Gastrocnemius medialis (tissue), 4 donors: Measurements from ENCODE around the gene TCF7L2. TPM values are rescaled to one million over a fixed set of nuclear protein-coding genes. Genes with fewer than 3 reads are reported as not detected.

Experiments
- ATAC-seq, 2 donors: fragments of 150-250 bp; one replicate each; pipeline ENCODE4 v1.9.1; 2016
- DNase-seq, 2 donors: peaks; one replicate each; pipeline ENCODE4 v3.0.0-alpha.2; 2019
- H3K27ac ChIP-seq, 4 donors: fragments of 200-600 bp; sonication (generic); 1 replicate in 1 of 4; 2 replicates in 3 of 4; pipeline ENCODE4 v1.5.1; 2016 to 2018; ENCODE audit warnings: mild to moderate bottlenecking in 2 of 4, moderate library complexity in 1 of 4
- H3K27me3 ChIP-seq, 3 donors: fragments of 200-600 bp; sonication (generic) in 2 of 3; 1 replicate in 1 of 3; 2 replicates in 2 of 3; pipeline versions ENCODE4 v1.5.1 to v1.6.0; 2016 to 2019; ENCODE audit warnings: mild to moderate bottlenecking in 1 of 3, moderate library complexity in 1 of 3
- H3K36me3 ChIP-seq, 2 donors: fragments of 200-600 bp; sonication (generic) in 1 of 2; one replicate each; pipeline ENCODE4 v1.5.1; 2017 to 2018
- H3K4me1 ChIP-seq, 2 donors: fragments of 200-600 bp; sonication (generic) in 1 of 2; one replicate each; pipeline ENCODE4 v1.5.1; 2016 to 2017; ENCODE audit warnings: mild to moderate bottlenecking in 2 of 2
- H3K4me3 ChIP-seq, 4 donors: fragments of 200-600 bp; sonication (generic) in 3 of 4; 1 replicate in 1 of 4; 2 replicates in 3 of 4; pipeline ENCODE4 v1.5.1; 2016 to 2019; ENCODE audit warnings: mild to moderate bottlenecking in 2 of 4
- H3K9me3 ChIP-seq, 3 donors: fragments of 200-600 bp; sonication (generic) in 2 of 3; 1 replicate in 1 of 3; 2 replicates in 2 of 3; pipeline ENCODE4 v1.5.1; 2016 to 2019
- POLR2A ChIP-seq, 2 donors: fragments of 450-650 bp; IDR thresholded peaks; one replicate each; pipeline ENCODE4 v1.6.1; 2017; ENCODE audit warnings: antibody characterized with exemption in 2 of 2, mild to moderate bottlenecking in 2 of 2, moderate library complexity in 2 of 2
- in situ Hi-C, 4 donors: fragments of 200-750 bp; cut with MboI; loops; one replicate each; pipeline versions ENCODE4 v1.15.0 to v1.8.0; 2017; ENCODE audit warnings: low sequenced_read_pairs in 4 of 4
- intact Hi-C: fragments of 100-400 bp; cut with DNase I; formaldehyde crosslinking; loops from one replicate; pipeline ENCODE4 v1.15.1; 2023; ENCODE audit warnings: low total_unique reads
- total RNA-seq, 4 donors: library from RNA; depleted of rRNA; stranded (reverse); fragments of >200 nt; gene quantifications; one replicate each; pipeline versions ENCODE4 v1.1.0 to v1.2.3, GENCODE V29; 2016
- TF ChIP-seq, protein P1 (sequence below), 5 experiments: fragments of 450-650 bp in 3 of 5; fragments of 200-600 bp in 2 of 5; sonication (generic) in 2 of 5; IDR thresholded peaks in 4 of 5; conservative IDR thresholded peaks in 1 of 5; 1 replicate in 4 of 5; 2 replicates in 1 of 5; pipeline ENCODE4 v1.5.1; 2016 to 2019; ENCODE audit warnings: antibody characterized with exemption in 5 of 5, mild to moderate bottlenecking in 3 of 5, moderate library complexity in 3 of 5

The TCF7L2 gene
- total RNA-seq, 4 donors from 2014 or later: 4.6 to 5.1 (median 5.0) TPM

DNA sequence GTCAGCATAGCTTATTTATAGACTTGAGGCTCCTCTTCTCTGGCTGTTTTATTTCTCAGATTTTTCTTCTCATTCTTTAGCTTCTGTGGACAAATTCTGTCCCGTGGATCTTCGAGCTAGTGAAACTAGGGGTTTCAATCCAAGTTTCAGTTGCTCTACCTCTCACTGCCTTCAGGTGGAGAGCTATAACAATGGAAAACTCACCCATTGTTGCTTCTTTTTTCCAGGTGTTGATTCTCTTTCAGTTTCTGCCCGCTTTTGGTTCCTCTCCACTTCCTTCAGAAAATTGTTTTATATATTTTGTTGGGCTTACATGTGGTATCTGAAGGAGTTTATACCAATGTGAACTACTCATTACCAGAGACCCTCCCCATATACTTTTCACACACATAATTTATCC, 266.1 kb downstream of the TCF7L2 start:
- ATAC-seq (no peak), DNase-seq (no peak)
- H3K4me3 ChIP-seq: no peak overlapping the region
- intact Hi-C loops (no loop called here), in situ Hi-C loops (no loop called here)
- H3K27ac ChIP-seq: no peak overlapping the region
- H3K9me3 ChIP-seq: no peaks in the 10 kb centered on the region
- H3K4me1 ChIP-seq: no peaks in the 10 kb centered on the region
- no peaks in the 10 kb centered on the region for H3K27me3 ChIP-seq
- H3K36me3 ChIP-seq: no peaks in the 10 kb centered on the region
- no peak for TF ChIP-seq POLR2A (IDR thresholded peaks at IDR 0.05)
- TF ChIP-seq, protein P1, sequence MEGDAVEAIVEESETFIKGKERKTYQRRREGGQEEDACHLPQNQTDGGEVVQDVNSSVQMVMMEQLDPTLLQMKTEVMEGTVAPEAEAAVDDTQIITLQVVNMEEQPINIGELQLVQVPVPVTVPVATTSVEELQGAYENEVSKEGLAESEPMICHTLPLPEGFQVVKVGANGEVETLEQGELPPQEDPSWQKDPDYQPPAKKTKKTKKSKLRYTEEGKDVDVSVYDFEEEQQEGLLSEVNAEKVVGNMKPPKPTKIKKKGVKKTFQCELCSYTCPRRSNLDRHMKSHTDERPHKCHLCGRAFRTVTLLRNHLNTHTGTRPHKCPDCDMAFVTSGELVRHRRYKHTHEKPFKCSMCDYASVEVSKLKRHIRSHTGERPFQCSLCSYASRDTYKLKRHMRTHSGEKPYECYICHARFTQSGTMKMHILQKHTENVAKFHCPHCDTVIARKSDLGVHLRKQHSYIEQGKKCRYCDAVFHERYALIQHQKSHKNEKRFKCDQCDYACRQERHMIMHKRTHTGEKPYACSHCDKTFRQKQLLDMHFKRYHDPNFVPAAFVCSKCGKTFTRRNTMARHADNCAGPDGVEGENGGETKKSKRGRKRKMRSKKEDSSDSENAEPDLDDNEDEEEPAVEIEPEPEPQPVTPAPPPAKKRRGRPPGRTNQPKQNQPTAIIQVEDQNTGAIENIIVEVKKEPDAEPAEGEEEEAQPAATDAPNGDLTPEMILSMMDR (IDR thresholded peaks at IDR 0.05 in 4 of 5, conservative IDR thresholded peaks at IDR 0.05 in 1 of 5): no peak
